A549 (cell line): ENCODE results near the gene NFE2L2. TPM values are rescaled to one million over a fixed set of nuclear protein-coding genes. Genes with fewer than 3 reads are reported as not detected.
A peak's percentile ranks its signal among the peaks of the same experiment; 100 is the strongest.
"Not testable (repeated sequence)": the region's sequence is repeated elsewhere in the genome, so short reads cannot be mapped to it uniquely, and the experiment has no call there.

Experiments used
- ATAC-seq, 2 experiments: fragments of 200-7000 bp in 1 of 2; fragments of >200 bp in 1 of 2; cut with Nextera tagmentation in 1 of 2; cut with Tn5 transposase in 1 of 2; 3 replicates each; pipeline versions ENCODE4 v1.8.0 to v1.9.1; 2018 to 2020; ENCODE audit warnings: mild to moderate bottlenecking in 1 of 2, moderate library complexity in 1 of 2
- CTCF ChIA-PET: fragments of 300-600 bp; sonication (Branson Sonifier 250); formaldehyde crosslinking; extraction: SDS; loops from one replicate; lab custom pipeline; 2021; ENCODE audit warnings: antibody characterized with exemption, inconsistent platforms; lab: Yijun Ruan, JAX
- POLR2A ChIA-PET: fragments of 350-600 bp; formaldehyde crosslinking; extraction: SDS; loops from one replicate; lab custom pipeline; 2021; ENCODE audit warnings: antibody characterized with exemption, inconsistent platforms; lab: Yijun Ruan, JAX
- DNase-seq, 2 experiments: peaks; one replicate each; pipeline versions ENCODE4 v3.0.0 to v3.0.0-alpha.2; 2011 to 2016; ENCODE audit warnings: low read depth in 1 of 2, low spot score in 1 of 2
- FAIRE-seq: peaks from 2 replicates; lab custom pipeline; 2011; peaks lifted over from hg19 to GRCh38; lab: Jason Lieb, UNC
- H3K27ac ChIP-seq, 2 experiments: fragments of >200 bp; sonication (Bioruptor Twin); formaldehyde crosslinking; 3 replicates each; pipeline ENCODE4 v1.5.1; 2016 to 2017
- H3K4me1 ChIP-seq: fragments of >200 bp; sonication (Bioruptor Twin); formaldehyde crosslinking; 3 replicates; pipeline ENCODE4 v1.6.1; 2016
- H3K4me2 ChIP-seq: fragments of >200 bp; sonication (Bioruptor Twin); formaldehyde crosslinking; 3 replicates; pipeline ENCODE4 v1.6.1; 2016
- H3K4me3 ChIP-seq: fragments of >200 bp; sonication (Bioruptor Twin); formaldehyde crosslinking; 3 replicates; pipeline ENCODE4 v1.5.1; 2016
- H3K9me3 ChIP-seq: fragments of >200 bp; sonication (Bioruptor Twin); formaldehyde crosslinking; 3 replicates; pipeline ENCODE4 v1.6.1; 2016
- BHLHE40 ChIP-seq: IDR thresholded peaks from 2 replicates; pipeline ENCODE4 v1.6.1; 2012; ENCODE audit warnings: low read depth, low read length, inconsistent platforms
- CBX2 ChIP-seq: fragments of 200-600 bp; sonication (generic); IDR thresholded peaks from 2 replicates; pipeline ENCODE4 v1.6.1; 2016; ENCODE audit warnings: low read depth, mild to moderate bottlenecking, borderline replicate concordance
- CEBPB ChIP-seq, 2 experiments: fragments of >200 bp in 1 of 2; sonication (Bioruptor Twin) in 1 of 2; formaldehyde crosslinking in 1 of 2; IDR thresholded peaks; 2 replicates each; pipeline ENCODE4 v1.6.1; 2012 to 2016
- EHF ChIP-seq: fragments of 250-450 bp; sonication (Bioruptor Pico); IDR thresholded peaks from 2 replicates; pipeline ENCODE4 v1.5.0; 2020; ENCODE audit warnings: mild to moderate bottlenecking
- FOSL2 ChIP-seq, 2 experiments: fragments of 450-650 bp in 1 of 2; fragments of >200 bp in 1 of 2; sonication (Bioruptor Twin) in 1 of 2; formaldehyde crosslinking; IDR thresholded peaks; 2 replicates each; pipeline versions ENCODE4 v1.5.0 to v1.6.1; 2016 to 2020; ENCODE audit warnings: mild to moderate bottlenecking in 1 of 2, moderate library complexity in 1 of 2
- FOXS1 ChIP-seq: fragments of 250-450 bp; sonication (Bioruptor Pico); IDR thresholded peaks from 2 replicates; pipeline ENCODE4 v1.5.0; 2020; ENCODE audit warnings: mild to moderate bottlenecking, moderate library complexity
- HDAC2 ChIP-seq: fragments of 200-600 bp; sonication (generic); IDR thresholded peaks from 2 replicates; pipeline ENCODE4 v1.6.1; 2016
- HOXA7 ChIP-seq: fragments of 250-450 bp; sonication (Bioruptor Pico); IDR thresholded peaks from 2 replicates; pipeline ENCODE4 v1.5.0; 2020; ENCODE audit warnings: mild to moderate bottlenecking, moderate library complexity
- MAFK ChIP-seq: fragments of 450-650 bp; IDR thresholded peaks from 2 replicates; pipeline ENCODE4 v1.6.1; 2014; ENCODE audit not compliant: partially characterized antibody
- MYC ChIP-seq: IDR thresholded peaks from 2 replicates; pipeline ENCODE4 v1.6.1; 2012; ENCODE audit warnings: mild to moderate bottlenecking, inconsistent platforms, low read length, improper control_type of control experiment, borderline replicate concordance
- PHF8 ChIP-seq: fragments of 200-600 bp; sonication (generic); IDR thresholded peaks from 2 replicates; pipeline ENCODE4 v1.6.1; 2016; ENCODE audit warnings: low read depth, mild to moderate bottlenecking, antibody characterized with exemption, moderate library complexity, borderline replicate concordance
- POLR2A ChIP-seq: IDR thresholded peaks from 2 replicates; pipeline ENCODE4 v1.6.1; 2012; ENCODE audit warnings: mild to moderate bottlenecking, low read length
- RARB ChIP-seq: fragments of 250-450 bp; sonication (Bioruptor Pico); IDR thresholded peaks from 2 replicates; pipeline ENCODE4 v1.8.0; 2021; ENCODE audit warnings: mild to moderate bottlenecking, moderate library complexity
- SMC3 ChIP-seq: fragments of >200 bp; sonication (Bioruptor Twin); formaldehyde crosslinking; IDR thresholded peaks from 3 replicates; pipeline ENCODE4 v1.6.1; 2018; ENCODE audit warnings: inconsistent platforms
- ZC3H11A ChIP-seq: fragments of 450-650 bp; IDR thresholded peaks from 2 replicates; pipeline ENCODE4 v1.6.1; 2014; ENCODE audit warnings: antibody characterized with exemption, mild to moderate bottlenecking
- WGBS: methylation state at CpG from one replicate; pipeline ENCODE4 v1.1.6; 2017; ENCODE audit errors: missing lambda C conversion rate; 5-methylcytosine and 5-hydroxymethylcytosine counted together
- polyA plus RNA-seq, 4 experiments: library from polyadenylated mRNA; depleted of rRNA in 3 of 4; stranded (reverse); fragments of >200 nt; fragmentation: RNase III in 1 of 4; extraction: RNeasy Plus Mini Kit Qiagen cat#74134 plus additional on column Dnase treatment in 1 of 4; gene quantifications; 2 replicates in 3 of 4; 3 replicates in 1 of 4; pipeline ENCODE4 v1.2.3, GENCODE V29; 2011 to 2017
- TF ChIP-seq, protein P1 (sequence below): fragments of 450-650 bp; IDR thresholded peaks from 2 replicates; pipeline ENCODE4 v1.6.1; 2014; ENCODE audit warnings: antibody characterized with exemption
- TF ChIP-seq, protein P2 (sequence below): fragments of >200 bp; sonication (Bioruptor Twin); formaldehyde crosslinking; IDR thresholded peaks from 3 replicates; pipeline ENCODE4 v1.5.1; 2016
- TF ChIP-seq, protein P3 (sequence below): fragments of 250-450 bp; sonication (Bioruptor Pico); IDR thresholded peaks from 2 replicates; pipeline ENCODE4 v1.5.0; 2021; ENCODE audit warnings: mild to moderate bottlenecking, moderate library complexity, borderline replicate concordance
- TF ChIP-seq, protein P4 (sequence below): fragments of >200 bp; sonication (Bioruptor Twin); formaldehyde crosslinking; IDR thresholded peaks from 2 replicates; pipeline ENCODE4 v1.6.1; 2016
- TF ChIP-seq, protein P5 (sequence below): fragments of >200 bp; sonication (Bioruptor Twin); formaldehyde crosslinking; IDR thresholded peaks from 3 replicates; pipeline ENCODE4 v1.6.1; 2016

The NFE2L2 gene
- polyA plus RNA-seq, 2 of the 4 experiments (the other 2 are of a cell fraction): 65.8 to 146 TPM

DNA sequence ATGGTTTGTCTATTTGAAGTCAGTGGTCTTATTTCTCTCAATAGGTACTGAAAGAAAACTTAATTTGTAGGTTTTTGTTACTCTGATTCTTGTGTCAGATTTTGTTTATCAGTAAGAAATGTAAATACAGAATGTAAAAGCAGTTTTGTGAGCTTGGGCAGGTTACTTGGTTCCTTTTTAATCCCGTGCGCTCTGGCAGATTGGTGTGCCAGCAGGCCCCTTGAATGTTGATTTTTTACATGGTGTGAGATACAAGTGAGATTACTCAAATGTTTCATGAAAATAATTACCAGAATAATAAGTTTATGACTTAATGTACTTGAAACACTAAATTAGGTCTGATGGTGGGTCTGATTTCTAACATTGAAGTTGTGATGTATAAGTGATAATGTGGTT lies 38.6 kb downstream of the NFE2L2 start:
- no peak overlapping the region for H3K27ac ChIP-seq
- H3K4me1 ChIP-seq: peaks cover 37% of the 10 kb centered on the region; the same call in 2 of the 3 replicates
- no peak overlapping the region for H3K4me2 ChIP-seq
- no peak for FAIRE-seq
- H3K9me3 ChIP-seq: no peaks in the 10 kb centered on the region
- no peak for TF ChIP-seq CEBPB (IDR thresholded peaks at IDR 0.05)
- no peak for TF ChIP-seq POLR2A
- TF ChIP-seq HDAC2: no peak
- TF ChIP-seq, protein P1, sequence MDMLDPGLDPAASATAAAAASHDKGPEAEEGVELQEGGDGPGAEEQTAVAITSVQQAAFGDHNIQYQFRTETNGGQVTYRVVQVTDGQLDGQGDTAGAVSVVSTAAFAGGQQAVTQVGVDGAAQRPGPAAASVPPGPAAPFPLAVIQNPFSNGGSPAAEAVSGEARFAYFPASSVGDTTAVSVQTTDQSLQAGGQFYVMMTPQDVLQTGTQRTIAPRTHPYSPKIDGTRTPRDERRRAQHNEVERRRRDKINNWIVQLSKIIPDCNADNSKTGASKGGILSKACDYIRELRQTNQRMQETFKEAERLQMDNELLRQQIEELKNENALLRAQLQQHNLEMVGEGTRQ: no peak
- TF ChIP-seq, protein P2, sequence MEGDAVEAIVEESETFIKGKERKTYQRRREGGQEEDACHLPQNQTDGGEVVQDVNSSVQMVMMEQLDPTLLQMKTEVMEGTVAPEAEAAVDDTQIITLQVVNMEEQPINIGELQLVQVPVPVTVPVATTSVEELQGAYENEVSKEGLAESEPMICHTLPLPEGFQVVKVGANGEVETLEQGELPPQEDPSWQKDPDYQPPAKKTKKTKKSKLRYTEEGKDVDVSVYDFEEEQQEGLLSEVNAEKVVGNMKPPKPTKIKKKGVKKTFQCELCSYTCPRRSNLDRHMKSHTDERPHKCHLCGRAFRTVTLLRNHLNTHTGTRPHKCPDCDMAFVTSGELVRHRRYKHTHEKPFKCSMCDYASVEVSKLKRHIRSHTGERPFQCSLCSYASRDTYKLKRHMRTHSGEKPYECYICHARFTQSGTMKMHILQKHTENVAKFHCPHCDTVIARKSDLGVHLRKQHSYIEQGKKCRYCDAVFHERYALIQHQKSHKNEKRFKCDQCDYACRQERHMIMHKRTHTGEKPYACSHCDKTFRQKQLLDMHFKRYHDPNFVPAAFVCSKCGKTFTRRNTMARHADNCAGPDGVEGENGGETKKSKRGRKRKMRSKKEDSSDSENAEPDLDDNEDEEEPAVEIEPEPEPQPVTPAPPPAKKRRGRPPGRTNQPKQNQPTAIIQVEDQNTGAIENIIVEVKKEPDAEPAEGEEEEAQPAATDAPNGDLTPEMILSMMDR: no peak
- TF ChIP-seq RARB (CRISPR knock-in tag): 0 out of 2 replicates have a peak, but pooled peaks have one; percentile 5
- no peak for TF ChIP-seq FOSL2 (IDR thresholded peaks at IDR 0.05)
- TF ChIP-seq FOSL2 (CRISPR knock-in tag; IDR thresholded peaks at IDR 0.05): no peak
- no peak for TF ChIP-seq FOXS1 (CRISPR knock-in tag)
- TF ChIP-seq ZC3H11A: no peak
- ChIA-PET POLR2A (interaction anchor here (0.7 to 4.6 kb wide), 3 partner anchors 11 to 38 kb away, joined by 4 to 24 read pairs (median 5); partner anchors contain the start of genes HNRNPA3 and NFE2L2), CTCF (interaction anchor here (0.7 to 2.0 kb wide), 6 partner anchors 9 to 190 kb away, joined by 3 to 8 read pairs (median 4); partner anchors contain the start of gene NFE2L2)
- no peak overlapping the region for H3K4me3 ChIP-seq
- DNase-seq: no peak
- WGBS: 76% methylated on average over 2 of the region's 2 CpGs
- ATAC-seq: peak in 1 of 2 experiments; percentile 2; a peak in 1 of 6 replicates

DNA sequence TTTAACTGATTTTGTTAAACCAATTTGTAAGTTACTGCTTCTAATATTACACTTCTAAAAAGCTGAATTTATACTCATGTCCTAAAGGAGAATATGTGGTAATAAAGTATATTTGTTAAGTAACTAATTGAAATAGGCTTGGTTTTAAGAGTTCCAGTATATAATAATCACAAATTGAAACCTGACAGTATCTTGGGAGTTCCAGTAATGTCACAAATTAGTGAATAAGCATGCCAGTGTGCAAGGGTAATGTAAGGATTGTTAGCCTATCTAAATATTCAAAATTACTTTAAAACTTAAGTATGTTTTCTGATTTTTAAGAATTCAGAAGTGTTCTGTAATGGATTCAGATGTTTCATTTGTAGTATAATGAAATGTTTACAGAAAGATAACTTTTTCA lies 41.1 kb downstream of the NFE2L2 start:
- DNase-seq, H3K27ac ChIP-seq, H3K4me3 ChIP-seq, H3K4me2 ChIP-seq, ATAC-seq, FAIRE-seq, POLR2A ChIA-PET, H3K9me3 ChIP-seq: not testable (repeated sequence)
- CTCF ChIA-PET: interaction anchor here (0.7 kb wide), 1 partner anchor 73 kb away, joined by 3 read pairs; no protein-coding TSS in a partner anchor
- TF ChIP-seq HOXA7 (CRISPR knock-in tag): peak; percentile 40; the same call in 1 of the 2 replicates
- peaks cover 28% of the 10 kb centered on the region; the same call in 2 of the 3 replicates for H3K4me1 ChIP-seq

DNA sequence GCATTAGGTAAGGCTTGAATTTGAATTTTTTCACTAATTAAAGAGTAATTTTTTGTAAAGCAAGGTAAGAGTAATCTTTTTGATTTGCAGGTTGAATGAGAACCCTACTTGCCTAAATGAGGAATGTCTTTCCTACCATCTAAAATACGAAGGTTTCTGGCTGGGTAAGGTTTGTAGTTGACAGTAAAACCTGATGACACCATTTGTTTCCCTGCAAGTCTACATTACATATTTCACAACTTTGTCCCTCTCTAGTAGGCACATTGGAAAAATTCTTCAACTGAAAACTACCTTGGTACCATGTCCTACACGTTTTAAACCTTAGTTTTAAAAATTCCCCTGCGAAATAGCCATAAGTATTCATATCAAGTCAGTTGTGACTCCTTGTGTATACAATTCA lies 42.6 kb downstream of the NFE2L2 start:
- Histone ChIP-seq H3K9me3 (no peaks in the 10 kb centered on the region), H3K27ac (no peak overlapping the region), H3K4me2 (no peak overlapping the region), H3K4me3 (no peak overlapping the region), H3K4me1 (peaks cover 30% of the 10 kb centered on the region; the same call in 2 of the 3 replicates)
- WGBS: 86% methylated on average over 3 of the region's 3 CpGs
- ChIA-PET CTCF (interaction anchor here (0.9 to 1.6 kb wide), 4 partner anchors 9 to 57 kb away, joined by 3 to 5 read pairs (median 4); no protein-coding TSS in a partner anchor), POLR2A (interaction anchor here (0.7 to 2.3 kb wide), 3 partner anchors 10 to 56 kb away, joined by 4 to 8 read pairs (median 4); partner anchors contain the start of genes HNRNPA3 and NFE2L2)
- DNase-seq (no peak), FAIRE-seq (no peak), ATAC-seq (no peak)
- TF ChIP-seq, protein P3, sequence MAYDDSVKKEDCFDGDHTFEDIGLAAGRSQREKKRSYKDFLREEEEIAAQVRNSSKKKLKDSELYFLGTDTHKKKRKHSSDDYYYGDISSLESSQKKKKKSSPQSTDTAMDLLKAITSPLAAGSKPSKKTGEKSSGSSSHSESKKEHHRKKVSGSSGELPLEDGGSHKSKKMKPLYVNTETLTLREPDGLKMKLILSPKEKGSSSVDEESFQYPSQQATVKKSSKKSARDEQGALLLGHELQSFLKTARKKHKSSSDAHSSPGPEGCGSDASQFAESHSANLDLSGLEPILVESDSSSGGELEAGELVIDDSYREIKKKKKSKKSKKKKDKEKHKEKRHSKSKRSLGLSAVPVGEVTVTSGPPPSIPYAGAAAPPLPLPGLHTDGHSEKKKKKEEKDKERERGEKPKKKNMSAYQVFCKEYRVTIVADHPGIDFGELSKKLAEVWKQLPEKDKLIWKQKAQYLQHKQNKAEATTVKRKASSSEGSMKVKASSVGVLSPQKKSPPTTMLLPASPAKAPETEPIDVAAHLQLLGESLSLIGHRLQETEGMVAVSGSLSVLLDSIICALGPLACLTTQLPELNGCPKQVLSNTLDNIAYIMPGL (CRISPR knock-in tag): no peak
- TF ChIP-seq SMC3 (no peak), PHF8 (no peak), MYC (no peak), BHLHE40 (no peak), MAFK (no peak), FOSL2 (IDR thresholded peaks at IDR 0.05) (no peak), FOSL2 (CRISPR knock-in tag; IDR thresholded peaks at IDR 0.05) (no peak), EHF (no peak), CBX2 (no peak)
- TF ChIP-seq, protein P4, sequence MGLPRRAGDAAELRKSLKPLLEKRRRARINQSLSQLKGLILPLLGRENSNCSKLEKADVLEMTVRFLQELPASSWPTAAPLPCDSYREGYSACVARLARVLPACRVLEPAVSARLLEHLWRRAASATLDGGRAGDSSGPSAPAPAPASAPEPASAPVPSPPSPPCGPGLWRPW: no peak
- TF ChIP-seq, protein P5, sequence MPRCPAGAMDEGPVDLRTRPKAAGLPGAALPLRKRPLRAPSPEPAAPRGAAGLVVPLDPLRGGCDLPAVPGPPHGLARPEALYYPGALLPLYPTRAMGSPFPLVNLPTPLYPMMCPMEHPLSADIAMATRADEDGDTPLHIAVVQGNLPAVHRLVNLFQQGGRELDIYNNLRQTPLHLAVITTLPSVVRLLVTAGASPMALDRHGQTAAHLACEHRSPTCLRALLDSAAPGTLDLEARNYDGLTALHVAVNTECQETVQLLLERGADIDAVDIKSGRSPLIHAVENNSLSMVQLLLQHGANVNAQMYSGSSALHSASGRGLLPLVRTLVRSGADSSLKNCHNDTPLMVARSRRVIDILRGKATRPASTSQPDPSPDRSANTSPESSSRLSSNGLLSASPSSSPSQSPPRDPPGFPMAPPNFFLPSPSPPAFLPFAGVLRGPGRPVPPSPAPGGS: no peak
